ENCODE measurements around the gene CERS3. TPM values are rescaled to one million over a fixed set of nuclear protein-coding genes. Genes with fewer than 3 reads are reported as not detected.

CERS3 gene
- polyA plus RNA-seq (2013, experiment 1 of 2): 0.56 TPM
- 0.18 TPM for polyA plus RNA-seq (2013, experiment 2 of 2)

DNA sequence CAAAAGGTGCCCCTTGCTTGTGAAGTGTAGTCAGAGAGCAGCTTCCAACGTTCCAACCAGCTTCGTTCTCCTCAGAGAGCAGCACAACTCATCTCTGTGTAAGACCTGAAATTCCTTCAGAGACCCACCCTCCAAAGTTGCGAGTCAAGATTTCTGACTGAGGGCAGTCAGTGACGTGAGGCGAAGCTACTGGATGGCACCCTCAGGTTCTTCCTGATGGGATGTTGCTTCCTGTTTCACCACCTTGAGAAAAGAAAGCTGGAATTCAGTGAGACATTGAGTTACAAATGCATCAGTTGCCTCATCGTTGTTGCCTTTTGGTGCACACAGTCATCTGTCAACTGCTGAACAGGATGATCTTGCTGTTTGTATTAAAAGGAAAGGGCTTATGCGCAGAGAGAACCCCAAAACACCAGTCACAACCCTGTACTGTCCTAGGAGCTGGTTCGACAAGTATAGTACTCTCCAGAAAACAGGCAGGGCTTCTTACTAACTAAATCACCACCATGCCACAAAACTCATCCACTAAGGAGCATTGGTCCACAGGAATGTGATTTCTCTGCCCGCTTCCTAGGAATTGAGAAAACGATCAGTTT, at the start of gene CERS3:
Gene CERS3, minus strand, starts transcription at position 118 of the 596 bp plus-strand sequence. CDS start 27,101 bp downstream, outside the sequence.
- Histone ChIP-seq H2AK5ac (ENCODE audit: low read length) (no peak within 1 kb of the TSS), H2BK5ac (ENCODE audit: low read length) (no peak within 1 kb of the TSS), H3K27me3 (ENCODE audit: insufficient read depth, low read length, poor library complexity) (no peaks in the 10 kb centered on the region), H2BK15ac (replicated peaks; ENCODE audit: low read depth) (no peak within 1 kb of the TSS), H3K79me2 (ENCODE audit: control insufficient read depth, insufficient read depth, low read length) (no peaks in the 10 kb centered on the region), H3K36me3 (ENCODE audit: control insufficient read depth, insufficient read depth, low read length) (no peaks in the 10 kb centered on the region), H3K4me1 (ENCODE audit: control insufficient read depth, low read depth, low read length) (no peaks in the 10 kb centered on the region), H3K27ac (ENCODE audit: low read depth, low read length) (no peak within 1 kb of the TSS), H3K9ac (ENCODE audit: low read length) (no peak within 1 kb of the TSS), H3K56ac (ENCODE audit: low read length) (no peak within 1 kb of the TSS), H3K4me2 (ENCODE audit: low read length) (no peak within 1 kb of the TSS), H4K8ac (ENCODE audit: low read depth, low read length) (no peak within 1 kb of the TSS), H3K4ac (ENCODE audit: low read depth, low read length) (no peak within 1 kb of the TSS), H3K23ac (ENCODE audit: low read length) (no peak within 1 kb of the TSS), H3K79me1 (ENCODE audit: low read length) (no peaks in the 10 kb centered on the region), H4K5ac (ENCODE audit: low read length) (no peak within 1 kb of the TSS), H3K18ac (ENCODE audit: low read length) (no peak within 1 kb of the TSS), H2BK120ac (ENCODE audit: low read depth, low read length) (no peak within 1 kb of the TSS), H3K4me3 (ENCODE audit: low read length) (no peak within 1 kb of the TSS)
- WGBS (ENCODE audit: extremely low coverage, insufficient coverage, low lambda C conversion rate): no CpG with 5 or more reads among the region's 10 CpGs
- DNase-seq: no peak

DNA sequence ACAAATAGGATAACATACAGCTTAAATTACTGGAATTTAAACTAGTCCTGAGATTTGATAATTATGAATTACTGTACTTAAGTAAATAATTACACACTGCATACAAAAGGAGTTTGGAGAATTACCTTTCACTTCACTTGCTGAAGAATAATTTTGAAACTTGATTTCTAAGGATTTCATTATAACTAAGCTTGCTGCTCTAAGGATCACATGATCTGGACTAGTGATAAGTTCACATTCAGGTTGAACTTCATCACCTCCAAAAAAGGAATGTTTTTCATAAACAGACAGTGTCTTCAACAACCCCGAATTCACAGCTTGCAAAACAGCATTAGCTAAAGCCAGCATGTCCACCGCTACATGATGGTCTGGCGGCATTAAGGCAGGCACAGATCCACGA, 44.8 kb upstream of the CERS3 start:
- no peak overlapping the region for H4K8ac ChIP-seq (ENCODE audit: low read depth, low read length)
- no peak overlapping the region for H2BK5ac ChIP-seq (ENCODE audit: low read length)
- H3K23ac ChIP-seq (ENCODE audit: low read length): no peak overlapping the region
- H3K36me3 ChIP-seq (ENCODE audit: control insufficient read depth, insufficient read depth, low read length): no peaks in the 10 kb centered on the region
- no peak overlapping the region for H3K4ac ChIP-seq (ENCODE audit: low read depth, low read length)
- no peaks in the 10 kb centered on the region for H3K79me1 ChIP-seq (ENCODE audit: low read length)
- DNase-seq: no peak
- no peak overlapping the region for H3K4me3 ChIP-seq (ENCODE audit: low read length)
- H4K5ac ChIP-seq (ENCODE audit: low read length): no peak overlapping the region
- H3K4me2 ChIP-seq (ENCODE audit: low read length): no peak overlapping the region
- no peak overlapping the region for H3K9ac ChIP-seq (ENCODE audit: low read length)
- no peak overlapping the region for H3K56ac ChIP-seq (ENCODE audit: low read length)
- no peaks in the 10 kb centered on the region for H3K4me1 ChIP-seq (ENCODE audit: control insufficient read depth, low read depth, low read length)
- no peak overlapping the region for H2AK5ac ChIP-seq (ENCODE audit: low read length)
- H3K18ac ChIP-seq (ENCODE audit: low read length): no peak overlapping the region
- H2BK15ac ChIP-seq (replicated peaks; ENCODE audit: low read depth): no peak overlapping the region
- H3K27ac ChIP-seq (ENCODE audit: low read depth, low read length): no peak overlapping the region
- H2BK120ac ChIP-seq (ENCODE audit: low read depth, low read length): no peak overlapping the region
- no peaks in the 10 kb centered on the region for H3K79me2 ChIP-seq (ENCODE audit: control insufficient read depth, insufficient read depth, low read length)
- no CpG with 5 or more reads among the region's 4 CpGs for WGBS (ENCODE audit: extremely low coverage, insufficient coverage, low lambda C conversion rate)
- no peaks in the 10 kb centered on the region for H3K27me3 ChIP-seq (ENCODE audit: insufficient read depth, low read length, poor library complexity)

DNA sequence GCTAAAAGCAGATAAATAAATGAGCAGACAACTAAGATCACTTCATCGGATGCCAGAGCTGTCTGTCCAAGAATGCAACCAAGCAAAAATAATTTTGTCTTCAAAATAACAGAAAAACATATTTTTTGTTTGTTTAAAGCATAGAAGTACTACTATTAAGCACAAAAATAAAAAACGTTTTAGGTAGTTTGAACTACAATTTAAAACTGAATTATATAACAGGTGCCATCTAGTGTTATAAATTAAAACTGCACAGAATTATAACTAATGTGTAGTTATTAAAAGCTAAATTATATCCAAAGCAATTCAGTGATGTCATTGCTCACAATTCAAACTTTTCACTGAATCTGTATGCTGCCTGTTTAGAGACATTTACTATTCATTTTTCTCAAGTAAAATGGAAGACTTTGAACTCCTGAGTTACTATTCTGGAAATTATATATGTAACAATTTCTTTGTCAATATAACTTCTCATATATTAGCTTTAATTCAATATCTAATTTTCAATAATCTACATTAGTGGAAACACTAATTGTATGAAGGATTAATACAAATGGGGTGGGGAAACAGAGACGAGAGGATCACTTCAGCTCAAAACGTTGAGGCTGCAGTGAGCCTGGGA, 43.7 kb upstream of the CERS3 start:
- H2BK15ac ChIP-seq (replicated peaks; ENCODE audit: low read depth): no peak overlapping the region
- H4K8ac ChIP-seq (ENCODE audit: low read depth, low read length): no peak overlapping the region
- no peak overlapping the region for H3K4ac ChIP-seq (ENCODE audit: low read depth, low read length)
- no peak overlapping the region for H3K4me3 ChIP-seq (ENCODE audit: low read length)
- no peak overlapping the region for H3K4me2 ChIP-seq (ENCODE audit: low read length)
- no peak overlapping the region for H2BK120ac ChIP-seq (ENCODE audit: low read depth, low read length)
- no peaks in the 10 kb centered on the region for H3K27me3 ChIP-seq (ENCODE audit: insufficient read depth, low read length, poor library complexity)
- H3K18ac ChIP-seq (ENCODE audit: low read length): no peak overlapping the region
- no peak for DNase-seq
- no CpG with 5 or more reads among the region's 4 CpGs for WGBS (ENCODE audit: extremely low coverage, insufficient coverage, low lambda C conversion rate)
- no peak overlapping the region for H3K27ac ChIP-seq (ENCODE audit: low read depth, low read length)
- H3K36me3 ChIP-seq (ENCODE audit: control insufficient read depth, insufficient read depth, low read length): no peaks in the 10 kb centered on the region
- no peak overlapping the region for H2BK5ac ChIP-seq (ENCODE audit: low read length)
- H3K9ac ChIP-seq (ENCODE audit: low read length): no peak overlapping the region
- H3K79me1 ChIP-seq (ENCODE audit: low read length): no peaks in the 10 kb centered on the region
- no peak overlapping the region for H2AK5ac ChIP-seq (ENCODE audit: low read length)
- H3K23ac ChIP-seq (ENCODE audit: low read length): no peak overlapping the region
- no peak overlapping the region for H4K5ac ChIP-seq (ENCODE audit: low read length)
- no peaks in the 10 kb centered on the region for H3K4me1 ChIP-seq (ENCODE audit: control insufficient read depth, low read depth, low read length)
- no peak overlapping the region for H3K56ac ChIP-seq (ENCODE audit: low read length)
- H3K79me2 ChIP-seq (ENCODE audit: control insufficient read depth, insufficient read depth, low read length): no peaks in the 10 kb centered on the region

DNA sequence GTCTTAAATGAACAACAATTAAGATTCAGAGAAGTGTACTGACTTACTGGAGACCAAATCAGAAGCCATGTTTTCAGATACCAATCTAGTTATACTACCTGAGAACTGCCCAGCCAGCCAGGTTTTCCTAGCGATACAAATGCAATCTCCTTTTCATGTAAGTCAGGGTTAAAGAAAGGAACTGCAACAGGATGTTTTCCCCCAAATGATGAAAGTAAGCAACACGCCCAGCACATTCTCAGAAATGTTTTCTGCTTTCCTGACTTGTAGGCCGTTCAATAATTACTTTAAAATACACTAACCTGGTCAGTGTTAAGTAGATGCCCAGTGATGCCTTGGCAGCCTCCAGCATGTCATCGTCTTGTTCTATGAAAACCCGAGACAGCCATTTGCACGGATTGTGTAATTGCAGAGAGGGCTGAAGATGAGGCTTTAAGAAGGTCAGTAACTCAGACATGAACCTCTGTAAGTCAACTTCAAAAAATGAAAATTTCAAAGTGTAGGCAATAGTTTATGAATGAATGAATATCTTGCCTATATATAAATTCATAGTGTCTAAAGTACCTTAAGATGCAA, 42.9 kb upstream of the CERS3 start:
- no CpG with 5 or more reads among the region's 6 CpGs for WGBS (ENCODE audit: extremely low coverage, insufficient coverage, low lambda C conversion rate)
- H3K9ac ChIP-seq (ENCODE audit: low read length): no peak overlapping the region

DNA sequence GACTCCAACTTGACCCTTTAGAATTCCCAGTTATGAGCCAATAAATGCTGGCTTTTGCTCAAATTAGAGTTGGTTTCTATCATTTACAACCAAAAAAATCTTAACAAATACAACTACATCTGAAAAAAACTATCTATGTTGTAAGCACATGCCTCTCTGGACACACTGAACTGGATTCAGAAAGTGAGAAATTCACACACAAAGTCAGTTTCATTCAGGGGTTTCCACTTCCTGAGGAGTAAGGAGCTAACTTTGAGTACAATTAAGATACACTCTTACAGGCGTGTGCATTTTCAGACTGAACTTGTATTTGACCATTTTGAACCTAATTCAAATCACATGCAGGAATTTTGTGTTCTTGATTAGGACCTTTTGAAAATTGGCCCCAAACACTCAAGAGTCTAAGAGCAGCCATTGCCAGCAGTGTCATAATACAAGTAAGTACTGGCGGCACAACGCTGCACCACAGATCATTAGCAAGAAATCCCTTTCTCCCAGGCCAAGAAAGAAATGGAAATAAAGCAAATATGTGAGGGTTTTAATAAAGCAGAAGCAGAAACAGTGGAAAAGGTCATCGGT, 42.1 kb upstream of the CERS3 start:
- Histone ChIP-seq H3K4me1 (ENCODE audit: control insufficient read depth, low read depth, low read length) (no peaks in the 10 kb centered on the region), H2BK120ac (ENCODE audit: low read depth, low read length) (no peak overlapping the region), H3K36me3 (ENCODE audit: control insufficient read depth, insufficient read depth, low read length) (no peaks in the 10 kb centered on the region), H3K4me2 (ENCODE audit: low read length) (no peak overlapping the region), H3K27ac (ENCODE audit: low read depth, low read length) (no peak overlapping the region), H4K5ac (ENCODE audit: low read length) (no peak overlapping the region), H3K9ac (ENCODE audit: low read length) (no peak overlapping the region), H3K56ac (ENCODE audit: low read length) (no peak overlapping the region), H2BK15ac (replicated peaks; ENCODE audit: low read depth) (no peak overlapping the region), H3K18ac (ENCODE audit: low read length) (no peak overlapping the region), H3K79me1 (ENCODE audit: low read length) (no peaks in the 10 kb centered on the region), H2BK5ac (ENCODE audit: low read length) (no peak overlapping the region), H3K79me2 (ENCODE audit: control insufficient read depth, insufficient read depth, low read length) (no peaks in the 10 kb centered on the region), H2AK5ac (ENCODE audit: low read length) (no peak overlapping the region), H3K4me3 (ENCODE audit: low read length) (no peak overlapping the region), H4K8ac (ENCODE audit: low read depth, low read length) (no peak overlapping the region), H3K23ac (ENCODE audit: low read length) (no peak overlapping the region), H3K27me3 (ENCODE audit: insufficient read depth, low read length, poor library complexity) (no peaks in the 10 kb centered on the region), H3K4ac (ENCODE audit: low read depth, low read length) (no peak overlapping the region)
- DNase-seq: no peak
- no CpG with 5 or more reads among the region's 4 CpGs for WGBS (ENCODE audit: extremely low coverage, insufficient coverage, low lambda C conversion rate)

More for the DNA sequence above, 42.9 kb upstream of the CERS3 start:
- no peak for DNase-seq
- Histone ChIP-seq H3K4me3 (ENCODE audit: low read length) (no peak overlapping the region), H2AK5ac (ENCODE audit: low read length) (no peak overlapping the region), H4K8ac (ENCODE audit: low read depth, low read length) (no peak overlapping the region), H3K4ac (ENCODE audit: low read depth, low read length) (no peak overlapping the region), H2BK5ac (ENCODE audit: low read length) (no peak overlapping the region), H2BK15ac (replicated peaks; ENCODE audit: low read depth) (no peak overlapping the region), H3K27ac (ENCODE audit: low read depth, low read length) (no peak overlapping the region), H3K23ac (ENCODE audit: low read length) (no peak overlapping the region), H3K4me1 (ENCODE audit: control insufficient read depth, low read depth, low read length) (no peaks in the 10 kb centered on the region), H3K27me3 (ENCODE audit: insufficient read depth, low read length, poor library complexity) (no peaks in the 10 kb centered on the region), H3K79me2 (ENCODE audit: control insufficient read depth, insufficient read depth, low read length) (no peaks in the 10 kb centered on the region), H2BK120ac (ENCODE audit: low read depth, low read length) (no peak overlapping the region), H4K5ac (ENCODE audit: low read length) (no peak overlapping the region), H3K36me3 (ENCODE audit: control insufficient read depth, insufficient read depth, low read length) (no peaks in the 10 kb centered on the region), H3K4me2 (ENCODE audit: low read length) (no peak overlapping the region), H3K79me1 (ENCODE audit: low read length) (no peaks in the 10 kb centered on the region), H3K56ac (ENCODE audit: low read length) (no peak overlapping the region), H3K18ac (ENCODE audit: low read length) (no peak overlapping the region)

All from mesendoderm (in vitro differentiated cells).